NOMO-1 treated with dmso at 0.1 percent for 144 hours (cell line): Measurements from ENCODE around the gene RAPGEF4.
A peak's percentile ranks its signal among the peaks of the same experiment; 100 is the strongest.

Experiments
- DNase-seq: peaks from one replicate; lab custom pipeline; 2025; ENCODE audit not compliant: unreplicated experiment; lab: John Stamatoyannopoulos, UW

RAPGEF4 gene

DNA sequence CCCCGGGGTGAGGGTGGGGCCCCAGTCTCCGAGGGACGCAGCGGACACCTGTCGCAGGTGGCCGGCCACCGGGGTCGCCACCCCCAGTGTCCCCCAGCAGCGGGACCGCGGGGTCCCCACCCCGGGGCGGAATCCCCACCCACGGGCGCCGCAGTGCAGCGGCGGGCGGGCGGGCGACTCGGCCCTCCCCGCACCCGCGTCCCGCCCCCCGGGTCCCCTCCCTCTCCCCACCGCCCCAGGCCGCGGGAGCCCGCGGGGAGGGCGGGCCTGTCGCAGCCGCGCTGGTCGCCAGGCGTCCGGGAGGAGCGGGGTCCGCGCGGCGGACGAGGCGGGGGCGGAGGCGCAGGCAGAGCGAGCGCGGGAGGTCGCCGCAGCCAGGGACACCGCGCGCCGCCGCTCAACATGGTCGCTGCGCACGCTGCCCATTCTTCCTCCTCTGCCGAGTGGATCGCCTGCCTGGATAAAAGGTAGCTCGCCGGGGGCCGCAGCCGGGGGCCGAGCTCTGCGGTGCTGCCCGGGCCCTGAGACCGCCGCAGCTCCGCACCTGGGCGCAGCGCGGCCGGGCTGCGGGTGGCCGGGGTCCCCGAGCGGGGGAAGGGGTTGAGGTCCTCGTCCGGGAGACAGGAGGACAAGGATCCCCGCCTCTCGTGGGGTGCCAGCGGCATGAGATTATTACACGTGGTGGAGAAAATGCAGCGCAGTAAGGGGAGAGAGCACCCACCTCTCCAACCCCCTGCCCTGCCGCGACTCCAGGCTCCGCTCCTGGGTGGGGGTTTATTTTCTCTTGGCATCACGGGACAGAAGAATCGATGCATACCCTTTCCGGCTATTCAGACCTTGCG, at the start of gene RAPGEF4:
TSS of gene RAPGEF4 (plus strand) at position 264 of the 842 bp plus-strand sequence. CDS start at position 403, 139 bp downstream.
- DNase-seq, result no peak

DNA sequence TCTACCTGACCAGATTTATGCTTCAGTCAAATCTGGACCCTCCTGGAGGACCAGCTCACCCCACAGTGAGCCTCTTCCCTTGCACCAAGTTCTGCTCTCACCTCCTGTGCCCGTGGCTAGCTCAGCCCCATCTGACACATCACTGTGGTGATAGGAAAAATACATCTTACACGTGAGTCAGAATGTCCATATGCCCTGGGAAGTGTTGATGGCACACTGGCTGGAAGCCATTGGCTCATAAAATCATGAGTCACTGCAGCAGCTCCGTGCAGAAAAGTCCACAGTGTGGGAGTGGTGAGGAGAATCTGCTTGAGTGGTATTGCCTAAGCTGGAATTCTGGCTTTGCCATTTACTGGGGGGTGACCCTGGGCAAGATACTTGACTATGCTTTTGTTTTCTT, 42.6 kb upstream of the RAPGEF4 start:
- DNase-seq, result peak; percentile 32

GRCh38 chr2:172693529-172694455, 41.9 kb upstream of the RAPGEF4 start:
- peak; percentile 80 for DNase-seq

GRCh38 chr2:172697296-172697695, 38.3 kb upstream of the RAPGEF4 start:
- no peak for DNase-seq

- no peak for DNase-seq
Measured at GRCh38 chr2:172698041-172698863, 37.4 kb upstream of the RAPGEF4 start.

- no peak for DNase-seq
Measured at GRCh38 chr2:172701250-172701649, 34.4 kb upstream of the RAPGEF4 start.

DNA sequence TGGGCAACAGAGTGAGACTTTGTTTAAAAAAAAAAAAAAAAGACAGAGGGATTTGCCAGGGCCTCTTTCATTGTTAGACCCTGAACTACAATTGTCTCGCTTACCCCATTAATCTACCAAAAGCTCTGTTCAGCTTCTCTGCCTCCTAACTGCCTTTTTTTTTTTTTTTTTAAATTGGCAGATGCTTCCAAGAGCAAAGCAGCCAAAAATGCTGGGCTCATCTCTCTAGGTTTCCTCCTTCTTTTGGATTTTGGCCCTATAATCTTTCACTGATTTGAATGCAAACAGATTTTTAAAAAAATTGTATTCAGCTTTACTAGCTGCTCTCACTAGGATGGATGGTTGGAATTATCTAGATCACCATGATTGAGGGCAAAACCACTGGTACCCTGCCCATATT, 33.2 kb upstream of the RAPGEF4 start:
- DNase-seq, result no peak

DNA sequence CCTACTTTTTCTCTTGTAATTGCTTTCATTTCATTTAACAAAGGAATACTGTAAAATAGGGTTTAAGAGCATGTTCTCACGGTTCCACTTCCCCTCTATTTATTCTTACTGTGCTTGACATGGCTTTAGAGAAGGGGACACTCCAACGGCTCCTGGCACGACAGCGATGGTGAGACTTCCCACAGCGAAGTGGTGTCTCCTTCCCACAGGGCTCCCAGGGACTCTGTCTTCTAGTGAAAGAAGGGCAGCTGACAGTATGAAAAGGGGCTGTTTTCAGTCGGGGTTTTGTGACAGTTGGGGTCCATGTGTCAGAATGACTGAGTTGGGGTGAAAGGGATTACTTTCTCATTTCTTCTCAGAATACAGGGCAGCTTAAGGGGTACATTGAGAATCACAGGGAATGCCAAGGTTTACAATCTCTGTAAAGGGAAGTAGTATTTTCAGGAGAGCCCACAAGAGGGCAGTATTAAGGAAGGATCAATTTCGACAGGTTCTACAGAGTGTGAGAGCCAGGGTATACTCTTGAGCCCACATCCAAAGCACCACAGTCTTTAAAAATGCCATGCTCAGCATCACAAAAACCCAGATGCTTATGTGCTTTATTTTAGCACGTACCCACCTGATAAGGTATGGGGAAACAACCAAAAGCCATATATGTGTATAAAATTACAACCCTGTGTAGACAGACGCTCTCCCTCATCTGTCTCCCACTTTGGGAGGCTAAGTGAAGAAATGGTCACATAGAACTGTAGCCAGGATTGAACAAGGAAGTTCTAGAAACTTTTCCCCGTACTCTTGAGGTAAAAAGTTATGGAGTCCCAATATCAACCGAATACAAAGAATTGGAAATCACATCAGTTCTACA, 31.3 kb upstream of the RAPGEF4 start:
- no peak for DNase-seq

DNA sequence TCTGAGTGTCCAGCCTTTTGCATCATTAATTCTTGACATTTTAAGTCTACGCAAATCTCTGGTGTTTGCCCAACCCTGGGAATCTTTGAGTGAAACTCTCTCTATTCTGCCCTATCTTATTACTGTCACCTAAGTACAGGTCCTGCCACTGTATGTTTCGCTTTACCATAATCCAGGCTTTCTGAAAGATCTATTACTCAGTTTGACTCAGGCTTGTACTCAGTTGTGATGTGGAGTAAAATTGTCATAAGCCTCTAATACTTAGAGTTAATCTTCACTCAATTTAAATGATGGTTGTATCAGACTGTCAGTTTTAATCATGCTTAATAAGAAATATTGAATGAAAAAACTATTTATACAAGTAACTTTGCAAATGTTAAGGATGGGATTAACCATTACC, 30.3 kb upstream of the RAPGEF4 start:
- DNase-seq, result no peak

DNA sequence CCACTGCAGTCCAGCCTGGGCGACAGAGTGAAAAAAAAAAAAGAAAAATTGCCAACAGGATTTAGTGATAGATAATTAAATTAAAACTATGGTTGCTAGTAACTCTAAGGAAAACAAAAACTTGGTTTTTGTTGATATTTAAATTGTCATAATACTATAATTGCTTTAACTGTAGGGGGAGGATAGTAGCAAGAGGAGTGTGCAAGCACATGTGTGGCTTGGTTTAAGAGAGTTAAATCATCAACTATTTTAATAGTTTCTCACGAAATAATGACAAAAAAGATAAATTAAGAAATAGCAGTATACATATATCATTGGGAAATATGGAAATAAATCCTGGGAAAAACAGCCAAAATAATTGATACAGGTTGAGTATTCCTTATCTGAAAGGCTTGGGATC, 27.4 kb upstream of the RAPGEF4 start:
- DNase-seq, result no peak

- no peak for DNase-seq
Measured at GRCh38 chr2:172709566-172710291, 25.9 kb upstream of the RAPGEF4 start.

GRCh38 chr2:172710584-172711047, 25.0 kb upstream of the RAPGEF4 start:
- DNase-seq, result no peak

GRCh38 chr2:172711110-172711509, 24.5 kb upstream of the RAPGEF4 start:
- no peak for DNase-seq

- DNase-seq, result no peak
Measured at GRCh38 chr2:172712251-172712650, 23.4 kb upstream of the RAPGEF4 start.

- DNase-seq, result no peak
Measured at GRCh38 chr2:172713365-172713875, 22.2 kb upstream of the RAPGEF4 start.

DNA sequence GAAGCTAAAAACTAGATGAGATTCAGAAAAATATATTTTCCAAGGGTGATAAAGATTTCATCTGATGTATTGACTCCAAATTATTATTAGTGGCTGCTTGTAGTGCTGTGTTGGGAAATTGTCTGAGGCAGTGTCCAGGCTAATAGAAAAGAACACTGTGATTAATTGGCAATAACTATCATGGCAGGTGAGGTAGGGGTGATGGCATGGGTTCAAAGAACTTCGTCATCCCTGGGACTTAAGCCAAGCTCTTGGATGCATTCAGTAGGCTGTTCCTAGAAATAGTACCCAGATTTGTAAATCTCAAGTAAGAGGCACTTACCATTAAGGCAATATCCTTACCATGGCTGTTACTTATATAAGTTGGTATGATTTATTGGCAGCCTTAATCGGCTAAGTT, 13.2 kb upstream of the RAPGEF4 start:
- DNase-seq, result no peak

DNA sequence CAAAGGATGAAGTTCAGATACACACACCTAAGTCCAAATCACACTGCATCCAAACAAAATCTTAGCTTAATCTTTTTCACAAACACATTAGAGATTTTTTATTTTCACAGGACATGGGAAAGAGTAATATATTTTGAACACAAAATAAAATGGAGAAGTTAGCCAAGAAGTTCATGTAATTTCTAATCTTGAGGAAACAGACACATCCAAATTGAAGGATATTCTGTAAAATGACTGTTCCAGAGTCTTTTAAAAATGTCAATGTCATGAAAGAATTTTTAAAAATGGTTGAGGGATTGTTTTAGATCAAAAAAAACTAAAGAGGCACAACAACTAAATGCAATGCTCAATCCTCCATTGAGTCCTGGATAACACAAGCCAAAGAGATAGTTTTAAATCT, 12.4 kb upstream of the RAPGEF4 start:
- DNase-seq, result no peak

DNA sequence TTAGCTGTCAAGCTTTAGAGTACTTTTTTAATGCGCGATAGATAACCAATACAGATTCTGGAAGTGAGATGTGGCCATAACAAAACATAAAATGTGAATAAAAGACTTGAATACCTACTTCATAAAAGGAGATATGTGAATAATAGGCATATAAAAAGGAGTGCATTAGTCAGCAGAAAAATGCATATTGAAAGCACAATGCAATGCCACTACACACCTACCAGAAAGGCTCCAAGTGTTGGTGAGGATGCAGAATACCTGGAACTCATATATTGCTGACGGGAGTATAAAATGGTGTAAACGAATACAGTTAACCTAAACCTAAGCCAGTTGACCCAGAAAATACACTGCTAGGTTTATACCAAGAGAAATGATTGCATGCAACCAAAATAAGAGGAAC, 10.9 kb upstream of the RAPGEF4 start:
- DNase-seq, result no peak

DNA sequence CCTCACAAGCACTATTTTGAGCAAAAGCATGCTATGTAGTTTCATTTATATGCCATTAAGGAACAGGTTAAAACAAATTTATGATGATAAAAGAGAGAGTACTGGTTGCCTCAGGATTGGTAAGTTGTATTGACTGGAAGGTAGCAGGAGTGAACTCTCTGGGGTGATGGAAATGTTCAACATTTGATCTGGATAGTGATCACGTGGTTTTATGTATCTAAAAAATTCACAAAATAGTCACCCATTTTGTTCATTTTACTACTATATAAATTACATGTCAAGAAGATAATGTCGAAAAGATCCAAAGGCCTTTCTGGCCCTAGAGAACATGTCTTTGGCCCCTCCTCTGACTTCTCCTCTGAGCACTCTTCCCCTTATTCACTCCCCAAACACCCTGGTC, 10.4 kb upstream of the RAPGEF4 start:
- no peak for DNase-seq
